HepG2 (cell line): ENCODE data around the gene GPX2. TPM values are rescaled to one million over a fixed set of nuclear protein-coding genes. Genes with fewer than 3 reads are reported as not detected.

Experiments
- ATAC-seq: fragments of 200-7000 bp; cut with Tn5 transposase; 3 replicates; pipeline ENCODE4 v1.9.1; 2020; ENCODE audit warnings: mild to moderate bottlenecking, moderate library complexity
- BruUV-seq: library from RNA; stranded (reverse); fragments of 400-500 nt; replicated peaks from 2 replicates; lab custom pipeline; 2021; lab: Mats Ljungman, UMichigan
- CTCF ChIA-PET: fragments of 300-600 bp; formaldehyde crosslinking; extraction: SDS; loops from one replicate; lab custom pipeline; 2021; ENCODE audit warnings: low total read pairs, inconsistent platforms, low intra/inter-chr PET ratio; lab: Yijun Ruan, JAX
- POLR2A ChIA-PET: fragments of 350-600 bp; sonication (Branson Sonifier 250); formaldehyde crosslinking; loops from one replicate; lab custom pipeline; 2020; ENCODE audit warnings: antibody characterized with exemption, inconsistent platforms; lab: Yijun Ruan, JAX
- DNase-seq: peaks from one replicate; pipeline ENCODE4 v3.0.0-alpha.2; 2015; ENCODE audit warnings: low spot score
- FAIRE-seq: peaks from 3 replicates; lab custom pipeline; 2011; peaks lifted over from hg19 to GRCh38; lab: Jason Lieb, UNC
- H2AFZ ChIP-seq: one replicate; pipeline ENCODE4 v1.6.1; 2011; ENCODE audit warnings: low read length, inconsistent platforms
- H3K27ac ChIP-seq: fragments of 300-600 bp; 3 replicates; pipeline ENCODE4 v1.8.0; 2011; ENCODE audit warnings: mixed run types, mild to moderate bottlenecking, mixed read lengths, low read length, inconsistent platforms; ENCODE audit not compliant: insufficient read depth; ENCODE audit errors: extremely low read length
- H3K27me3 ChIP-seq, 2 experiments: fragments of 200-600 bp in 1 of 2; 2 replicates in 1 of 2; 3 replicates in 1 of 2; pipeline versions ENCODE4 v1.6.0 to v1.8.0; 2011; ENCODE audit warnings: low read length in 2 of 2, mild to moderate bottlenecking in 2 of 2, moderate library complexity in 2 of 2, inconsistent platforms in 1 of 2; ENCODE audit not compliant: insufficient read depth in 2 of 2, control insufficient read depth in 1 of 2
- H3K36me3 ChIP-seq, 2 experiments: fragments of 200-600 bp in 1 of 2; replicated peaks in 1 of 2; 2 replicates in 1 of 2; 3 replicates in 1 of 2; pipeline versions ENCODE4 v1.5.1 to v1.8.0; 2011; ENCODE audit warnings: low read length in 2 of 2, inconsistent platforms in 1 of 2; ENCODE audit not compliant: insufficient read depth in 2 of 2, control insufficient read depth in 1 of 2
- H3K4me1 ChIP-seq: 2 replicates; pipeline ENCODE4 v1.5.1; 2012; ENCODE audit warnings: low read length, inconsistent platforms; ENCODE audit not compliant: insufficient read depth
- H3K4me2 ChIP-seq: 2 replicates; pipeline ENCODE4 v1.6.0; 2011; ENCODE audit warnings: low read depth, low read length, inconsistent platforms
- H3K4me3 ChIP-seq, 3 experiments: fragments of 200-600 bp in 1 of 3; sonication (generic), shearing (Covaris generic) in 1 of 3; replicated peaks in 1 of 3; 2 replicates each; pipeline ENCODE4 v1.5.1; 2011 to 2016; ENCODE audit warnings: low read length in 3 of 3, inconsistent platforms in 2 of 3, low read depth in 2 of 3, mild to moderate bottlenecking in 2 of 3, control low read depth in 1 of 3, mixed read lengths in 1 of 3; ENCODE audit not compliant: insufficient read depth in 1 of 3
- H3K79me2 ChIP-seq: one replicate; pipeline ENCODE4 v1.6.1; 2011; ENCODE audit warnings: low read length, inconsistent platforms; ENCODE audit not compliant: insufficient read depth
- H3K9ac ChIP-seq: 2 replicates; pipeline ENCODE4 v1.6.0; 2011; ENCODE audit warnings: mild to moderate bottlenecking, low read depth, low read length, inconsistent platforms; ENCODE audit not compliant: insufficient read depth
- H3K9me3 ChIP-seq: 2 replicates; pipeline ENCODE4 v1.5.1; 2012; ENCODE audit warnings: mild to moderate bottlenecking, low read length
- H4K20me1 ChIP-seq: 2 replicates; pipeline ENCODE4 v1.6.0; 2011; ENCODE audit warnings: inconsistent platforms, mild to moderate bottlenecking, low read length, moderate library complexity; ENCODE audit not compliant: insufficient read depth
- CBX2 ChIP-seq, 2 experiments: fragments of 200-600 bp in 1 of 2; sonication (generic); formaldehyde crosslinking in 1 of 2; IDR thresholded peaks; 2 replicates each; pipeline versions ENCODE4 v1.7.0 to v1.8.1; 2018 to 2022; ENCODE audit warnings: low read depth in 2 of 2, low read length in 1 of 2, mild to moderate bottlenecking in 1 of 2, missing genetic modification reagents in 1 of 2
- HES4 ChIP-seq: sonication (generic); formaldehyde crosslinking; IDR thresholded peaks from 2 replicates; pipeline ENCODE4 v1.9.0; 2021; ENCODE audit warnings: mild to moderate bottlenecking, missing genetic modification reagents, borderline replicate concordance
- NBN ChIP-seq: fragments of 450-650 bp; conservative IDR thresholded peaks from 2 replicates; pipeline ENCODE4 v1.6.1; 2017
- NR2F6 ChIP-seq, 2 experiments: IDR thresholded peaks; 2 replicates each; pipeline ENCODE4 v1.6.1; 2016; ENCODE audit warnings: antibody characterized with exemption in 1 of 2, mild to moderate bottlenecking in 1 of 2
- SNAI1 ChIP-seq: sonication (generic); formaldehyde crosslinking; IDR thresholded peaks from 2 replicates; pipeline ENCODE4 v1.5.0; 2020; ENCODE audit warnings: mild to moderate bottlenecking, missing genetic modification reagents, borderline replicate concordance
- ZMYM3 ChIP-seq: sonication (generic); formaldehyde crosslinking; IDR thresholded peaks from 2 replicates; pipeline ENCODE4 v1.5.1; 2020; ENCODE audit warnings: mild to moderate bottlenecking, missing genetic modification reagents
- ZNF121 ChIP-seq: sonication (generic); formaldehyde crosslinking; IDR thresholded peaks from 2 replicates; pipeline ENCODE4 v1.5.0; 2020; ENCODE audit warnings: mild to moderate bottlenecking, missing genetic modification reagents
- WGBS: methylation state at CpG from one replicate; pipeline ENCODE4 v1.1.6; 2017; ENCODE audit warnings: low lambda C conversion rate; 5-methylcytosine and 5-hydroxymethylcytosine counted together
- in situ Hi-C: cut with HindIII; loops from 2 replicates; pipeline ENCODE4 v1.10.0; 2017; ENCODE audit warnings: low pct_unique_long_range_greater_than_20kb; ENCODE audit not compliant: extremely low pct_ligation_motif_present
- intact Hi-C: fragments of 100-400 bp; cut with micrococcal nuclease; formaldehyde crosslinking; loops from one replicate; pipeline ENCODE4 v1.10.0; 2022; ENCODE audit not compliant: unreplicated experiment
- polyA plus RNA-seq, 8 experiments: library from polyadenylated mRNA; depleted of rRNA in 3 of 8; stranded (reverse) in 7 of 8; unstranded in 1 of 8; fragments of >200 nt; fragmentation: Illumina TruSeq in 4 of 8; extraction: Trizol in 4 of 8; gene quantifications; 2 replicates each; pipeline versions ENCODE4 v1.2.1 to v1.2.3, GENCODE V29; 2011 to 2016; ENCODE audit warnings: low read depth in 4 of 8, missing spikeins in 1 of 8, mixed read lengths in 1 of 8; ENCODE audit not compliant: insufficient read depth in 1 of 8
- total RNA-seq, 5 experiments: library from RNA; depleted of rRNA; stranded (reverse); fragments of >200 nt; fragmentation: Illumina TruSeq; extraction: Trizol; gene quantifications; 2 replicates each; pipeline ENCODE4 v1.2.3, GENCODE V29; 2016; ENCODE audit warnings: low read depth in 1 of 5
- TF ChIP-seq, protein P1 (sequence below): sonication (generic); formaldehyde crosslinking; IDR thresholded peaks from one replicate; pipeline ENCODE4 v1.5.1; 2020; ENCODE audit warnings: mild to moderate bottlenecking, missing genetic modification reagents; ENCODE audit errors: not compliant biosample characterization
- TF ChIP-seq, protein P2 (sequence below): sonication (generic); formaldehyde crosslinking; IDR thresholded peaks from 2 replicates; pipeline ENCODE4 v1.5.0; 2020; ENCODE audit warnings: mild to moderate bottlenecking, missing genetic modification reagents
- TF ChIP-seq, protein P3 (sequence below): sonication (generic); formaldehyde crosslinking; IDR thresholded peaks from 2 replicates; pipeline ENCODE4 v1.5.0; 2020; ENCODE audit warnings: missing genetic modification reagents
- TF ChIP-seq, protein P4 (sequence below): IDR thresholded peaks from 2 replicates; pipeline ENCODE4 v1.6.1; 2016; ENCODE audit warnings: missing compliant biosample characterization, missing genetic modification reagents, borderline replicate concordance

GPX2 gene
- total and polyA plus RNA-seq, 2 of the 13 experiments (the other 11 are each of a cell fraction or from before 2014, with no cell fraction given): 526 to 674 TPM

DNA sequence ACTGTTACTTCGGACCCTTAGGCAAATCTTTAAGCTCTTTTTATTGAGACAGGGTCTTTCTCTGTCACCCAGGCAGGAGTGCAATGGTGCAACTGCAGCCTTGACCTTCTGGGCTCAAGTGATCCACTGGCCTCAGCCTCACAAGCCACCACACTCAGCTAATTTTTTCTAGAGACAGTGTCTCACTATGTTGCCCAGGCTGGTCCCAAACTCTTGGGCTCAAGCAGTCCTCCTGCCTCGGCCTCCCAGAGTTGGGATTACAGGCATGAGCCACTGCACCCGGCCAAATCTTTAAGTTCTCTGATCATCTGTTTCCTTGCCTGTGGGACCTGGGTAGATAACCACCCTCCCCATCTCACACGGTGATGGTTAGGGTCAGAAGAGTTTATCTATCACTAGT is 2.3 kb upstream of the GPX2 start:
- Histone ChIP-seq H4K20me1 (no peaks in the 10 kb centered on the region), H3K27me3 (no peaks in the 10 kb centered on the region; a peak in 1 of 5 replicates), H3K9ac (no peak overlapping the region), H3K36me3 (peaks cover 0 to 2% of the 10 kb centered on the region in 2 experiments; a peak in 1 of 5 replicates), H3K79me2 (peaks cover 28% of the 10 kb centered on the region), H3K4me2 (no peak overlapping the region), H3K27ac (no peak overlapping the region), H3K4me3 (no peak overlapping the region), H2AFZ (no peak overlapping the region), H3K9me3 (no peaks in the 10 kb centered on the region), H3K4me1 (peaks cover 95% of the 10 kb centered on the region)
- no TSS peak for BruUV-seq
- in situ Hi-C loops (no loop called here), intact Hi-C loops (no loop called here)
- no peak for ATAC-seq
- FAIRE-seq: no peak
- DNase-seq: no peak
- POLR2A ChIA-PET: interaction anchor here (0.8 to 1.7 kb wide), 2 partner anchors 30 to 42 kb away, joined by 3 to 5 read pairs; partner anchors contain the start of gene FNTB
- 79% methylated on average over 2 of the region's 4 CpGs for WGBS
- CTCF ChIA-PET: no interaction called here
- no peak for TF ChIP-seq CBX2 (IDR thresholded peaks at IDR 0.05; ENCODE audit: low read depth, low read length)
- no peak for TF ChIP-seq CBX2 (CRISPR knock-in tag; IDR thresholded peaks at IDR 0.05; ENCODE audit: low read depth)
- TF ChIP-seq SNAI1 (CRISPR knock-in tag): no peak
- TF ChIP-seq, protein P1, sequence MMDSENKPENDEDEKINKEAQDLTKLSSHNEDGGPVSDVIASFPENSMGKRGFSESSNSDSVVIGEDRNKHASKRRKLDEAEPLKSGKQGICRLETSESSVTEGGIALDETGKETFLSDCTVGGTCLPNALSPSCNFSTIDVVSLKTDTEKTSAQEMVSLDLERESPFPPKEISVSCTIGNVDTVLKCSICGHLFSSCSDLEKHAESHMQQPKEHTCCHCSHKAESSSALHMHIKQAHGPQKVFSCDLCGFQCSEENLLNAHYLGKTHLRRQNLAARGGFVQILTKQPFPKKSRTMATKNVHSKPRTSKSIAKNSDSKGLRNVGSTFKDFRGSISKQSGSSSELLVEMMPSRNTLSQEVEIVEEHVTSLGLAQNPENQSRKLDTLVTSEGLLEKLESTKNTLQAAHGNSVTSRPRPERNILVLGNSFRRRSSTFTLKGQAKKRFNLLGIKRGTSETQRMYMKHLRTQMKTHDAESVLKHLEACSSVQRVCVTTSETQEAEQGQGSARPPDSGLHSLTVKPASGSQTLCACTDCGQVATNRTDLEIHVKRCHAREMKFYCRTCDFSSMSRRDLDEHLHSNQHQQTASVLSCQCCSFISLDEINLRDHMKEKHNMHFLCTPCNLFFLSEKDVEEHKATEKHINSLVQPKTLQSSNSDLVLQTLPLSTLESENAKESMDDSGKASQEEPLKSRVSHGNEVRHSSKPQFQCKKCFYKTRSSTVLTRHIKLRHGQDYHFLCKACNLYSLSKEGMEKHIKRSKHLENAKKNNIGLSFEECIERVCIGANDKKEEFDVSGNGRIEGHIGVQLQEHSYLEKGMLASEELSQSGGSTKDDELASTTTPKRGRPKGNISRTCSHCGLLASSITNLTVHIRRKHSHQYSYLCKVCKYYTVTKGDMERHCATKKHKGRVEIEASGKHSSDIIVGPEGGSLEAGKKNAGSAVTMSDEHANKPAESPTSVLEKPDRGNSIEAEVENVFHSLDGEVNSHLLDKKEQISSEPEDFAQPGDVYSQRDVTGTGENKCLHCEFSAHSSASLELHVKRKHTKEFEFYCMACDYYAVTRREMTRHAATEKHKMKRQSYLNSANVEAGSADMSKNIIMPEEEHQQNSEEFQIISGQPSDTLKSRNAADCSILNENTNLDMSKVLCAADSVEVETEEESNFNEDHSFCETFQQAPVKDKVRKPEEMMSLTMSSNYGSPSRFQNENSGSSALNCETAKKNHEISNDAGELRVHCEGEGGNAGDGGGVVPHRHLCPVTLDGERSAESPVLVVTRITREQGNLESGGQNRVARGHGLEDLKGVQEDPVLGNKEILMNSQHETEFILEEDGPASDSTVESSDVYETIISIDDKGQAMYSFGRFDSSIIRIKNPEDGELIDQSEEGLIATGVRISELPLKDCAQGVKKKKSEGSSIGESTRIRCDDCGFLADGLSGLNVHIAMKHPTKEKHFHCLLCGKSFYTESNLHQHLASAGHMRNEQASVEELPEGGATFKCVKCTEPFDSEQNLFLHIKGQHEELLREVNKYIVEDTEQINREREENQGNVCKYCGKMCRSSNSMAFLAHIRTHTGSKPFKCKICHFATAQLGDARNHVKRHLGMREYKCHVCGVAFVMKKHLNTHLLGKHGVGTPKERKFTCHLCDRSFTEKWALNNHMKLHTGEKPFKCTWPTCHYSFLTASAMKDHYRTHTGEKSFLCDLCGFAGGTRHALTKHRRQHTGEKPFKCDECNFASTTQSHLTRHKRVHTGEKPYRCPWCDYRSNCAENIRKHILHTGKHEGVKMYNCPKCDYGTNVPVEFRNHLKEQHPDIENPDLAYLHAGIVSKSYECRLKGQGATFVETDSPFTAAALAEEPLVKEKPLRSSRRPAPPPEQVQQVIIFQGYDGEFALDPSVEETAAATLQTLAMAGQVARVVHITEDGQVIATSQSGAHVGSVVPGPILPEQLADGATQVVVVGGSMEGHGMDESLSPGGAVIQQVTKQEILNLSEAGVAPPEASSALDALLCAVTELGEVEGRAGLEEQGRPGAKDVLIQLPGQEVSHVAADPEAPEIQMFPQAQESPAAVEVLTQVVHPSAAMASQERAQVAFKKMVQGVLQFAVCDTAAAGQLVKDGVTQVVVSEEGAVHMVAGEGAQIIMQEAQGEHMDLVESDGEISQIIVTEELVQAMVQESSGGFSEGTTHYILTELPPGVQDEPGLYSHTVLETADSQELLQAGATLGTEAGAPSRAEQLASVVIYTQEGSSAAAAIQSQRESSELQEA (CRISPR knock-in tag): no peak
- peak; percentile 98 for TF ChIP-seq ZNF121 (CRISPR knock-in tag)
- TF ChIP-seq ZMYM3 (CRISPR knock-in tag): peak; percentile 56
- peak; percentile 36; the same call in 1 of the 2 replicates for TF ChIP-seq NR2F6 (IDR thresholded peaks at IDR 0.05)
- TF ChIP-seq NR2F6 (CRISPR knock-in tag; IDR thresholded peaks at IDR 0.05): 0 out of 2 replicates have a peak, but pooled peaks have one; percentile 18
- TF ChIP-seq, protein P2, sequence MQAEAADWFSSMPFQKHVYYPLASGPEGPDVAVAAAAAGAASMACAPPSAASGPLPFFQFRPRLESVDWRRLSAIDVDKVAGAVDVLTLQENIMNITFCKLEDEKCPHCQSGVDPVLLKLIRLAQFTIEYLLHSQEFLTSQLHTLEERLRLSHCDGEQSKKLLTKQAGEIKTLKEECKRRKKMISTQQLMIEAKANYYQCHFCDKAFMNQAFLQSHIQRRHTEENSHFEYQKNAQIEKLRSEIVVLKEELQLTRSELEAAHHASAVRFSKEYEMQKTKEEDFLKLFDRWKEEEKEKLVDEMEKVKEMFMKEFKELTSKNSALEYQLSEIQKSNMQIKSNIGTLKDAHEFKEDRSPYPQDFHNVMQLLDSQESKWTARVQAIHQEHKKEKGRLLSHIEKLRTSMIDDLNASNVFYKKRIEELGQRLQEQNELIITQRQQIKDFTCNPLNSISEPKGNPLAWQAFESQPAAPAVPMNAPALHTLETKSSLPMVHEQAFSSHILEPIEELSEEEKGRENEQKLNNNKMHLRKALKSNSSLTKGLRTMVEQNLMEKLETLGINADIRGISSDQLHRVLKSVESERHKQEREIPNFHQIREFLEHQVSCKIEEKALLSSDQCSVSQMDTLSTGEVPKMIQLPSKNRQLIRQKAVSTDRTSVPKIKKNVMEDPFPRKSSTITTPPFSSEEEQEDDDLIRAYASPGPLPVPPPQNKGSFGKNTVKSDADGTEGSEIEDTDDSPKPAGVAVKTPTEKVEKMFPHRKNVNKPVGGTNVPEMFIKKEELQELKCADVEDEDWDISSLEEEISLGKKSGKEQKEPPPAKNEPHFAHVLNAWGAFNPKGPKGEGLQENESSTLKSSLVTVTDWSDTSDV (CRISPR knock-in tag): no peak
- TF ChIP-seq HES4 (CRISPR knock-in tag): no peak
- no peak for TF ChIP-seq NBN
- TF ChIP-seq, protein P3, sequence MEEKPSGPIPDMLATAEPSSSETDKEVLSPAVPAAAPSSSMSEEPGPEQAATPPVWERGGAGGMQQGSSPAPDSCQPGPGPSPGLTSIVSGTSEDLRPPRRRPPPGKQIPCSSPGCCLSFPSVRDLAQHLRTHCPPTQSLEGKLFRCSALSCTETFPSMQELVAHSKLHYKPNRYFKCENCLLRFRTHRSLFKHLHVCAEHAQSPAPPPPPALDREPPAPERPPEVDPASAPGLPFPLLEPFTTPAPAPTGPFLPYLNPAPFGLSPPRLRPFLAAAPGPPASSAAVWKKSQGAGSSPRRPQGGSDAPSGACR (CRISPR knock-in tag): no peak
- TF ChIP-seq, protein P4, sequence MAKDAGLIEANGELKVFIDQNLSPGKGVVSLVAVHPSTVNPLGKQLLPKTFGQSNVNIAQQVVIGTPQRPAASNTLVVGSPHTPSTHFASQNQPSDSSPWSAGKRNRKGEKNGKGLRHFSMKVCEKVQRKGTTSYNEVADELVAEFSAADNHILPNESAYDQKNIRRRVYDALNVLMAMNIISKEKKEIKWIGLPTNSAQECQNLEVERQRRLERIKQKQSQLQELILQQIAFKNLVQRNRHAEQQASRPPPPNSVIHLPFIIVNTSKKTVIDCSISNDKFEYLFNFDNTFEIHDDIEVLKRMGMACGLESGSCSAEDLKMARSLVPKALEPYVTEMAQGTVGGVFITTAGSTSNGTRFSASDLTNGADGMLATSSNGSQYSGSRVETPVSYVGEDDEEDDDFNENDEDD (CRISPR knock-in tag): no peak
